22Rv1 (cell line): Measurements from ENCODE around the gene ATF3.

Source experiments
- CTCF ChIP-seq: fragments of 450-650 bp; IDR thresholded peaks from 2 replicates; pipeline ENCODE4 v1.5.1; 2017; ENCODE audit warnings: mild to moderate bottlenecking
- ZFX ChIP-seq: fragments of 450-650 bp; IDR thresholded peaks from 2 replicates; pipeline ENCODE4 v1.6.1; 2017; ENCODE audit warnings: antibody characterized with exemption, borderline replicate concordance

GRCh38 chr1:212643877-212644276 is 35.3 kb downstream of the ATF3 start:
- no peak for TF ChIP-seq CTCF
- TF ChIP-seq ZFX: no peak
